Measurements from ENCODE around the gene ROR1. TPM values are rescaled to one million over a fixed set of nuclear protein-coding genes. Genes with fewer than 3 reads are reported as not detected.

ROR1 gene
- total RNA-seq, 1 donor from 2014 or later: 11.0 TPM

DNA sequence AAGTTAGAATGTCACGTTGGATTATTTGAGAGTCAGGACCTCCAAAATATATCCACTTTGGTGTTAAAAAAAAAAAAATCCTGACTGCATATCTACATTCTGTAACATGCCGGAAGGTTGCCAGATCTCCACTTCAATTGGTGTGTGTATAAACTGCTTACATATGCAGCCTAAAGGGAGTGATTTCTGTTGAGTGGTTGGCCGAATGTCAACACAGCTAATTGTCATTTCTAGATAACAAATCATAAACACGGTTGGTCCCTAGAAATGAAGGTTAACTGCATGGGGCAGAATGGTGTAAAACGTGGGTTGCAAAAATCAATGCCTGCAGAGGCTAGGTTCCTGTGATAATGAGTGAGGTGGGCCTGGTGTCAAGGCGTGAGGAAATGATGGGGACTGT, 15.0 kb upstream of the ROR1 start:
- peaks cover 14% of the 10 kb centered on the region for H3K4me1 Mint-ChIP-seq
- H3K27me3 Mint-ChIP-seq (ENCODE audit: low read depth): no peaks in the 10 kb centered on the region
- no peak overlapping the region for H3K27ac Mint-ChIP-seq (ENCODE audit: unreplicated experiment)
- H3K36me3 Mint-ChIP-seq (ENCODE audit: low read depth): no peaks in the 10 kb centered on the region
- H3K9me3 Mint-ChIP-seq: no peaks in the 10 kb centered on the region
- H3K4me3 Mint-ChIP-seq: no peak overlapping the region
- no peak for DNase-seq (ENCODE audit: low read depth, low spot score)
- TF ChIP-seq, protein P1, sequence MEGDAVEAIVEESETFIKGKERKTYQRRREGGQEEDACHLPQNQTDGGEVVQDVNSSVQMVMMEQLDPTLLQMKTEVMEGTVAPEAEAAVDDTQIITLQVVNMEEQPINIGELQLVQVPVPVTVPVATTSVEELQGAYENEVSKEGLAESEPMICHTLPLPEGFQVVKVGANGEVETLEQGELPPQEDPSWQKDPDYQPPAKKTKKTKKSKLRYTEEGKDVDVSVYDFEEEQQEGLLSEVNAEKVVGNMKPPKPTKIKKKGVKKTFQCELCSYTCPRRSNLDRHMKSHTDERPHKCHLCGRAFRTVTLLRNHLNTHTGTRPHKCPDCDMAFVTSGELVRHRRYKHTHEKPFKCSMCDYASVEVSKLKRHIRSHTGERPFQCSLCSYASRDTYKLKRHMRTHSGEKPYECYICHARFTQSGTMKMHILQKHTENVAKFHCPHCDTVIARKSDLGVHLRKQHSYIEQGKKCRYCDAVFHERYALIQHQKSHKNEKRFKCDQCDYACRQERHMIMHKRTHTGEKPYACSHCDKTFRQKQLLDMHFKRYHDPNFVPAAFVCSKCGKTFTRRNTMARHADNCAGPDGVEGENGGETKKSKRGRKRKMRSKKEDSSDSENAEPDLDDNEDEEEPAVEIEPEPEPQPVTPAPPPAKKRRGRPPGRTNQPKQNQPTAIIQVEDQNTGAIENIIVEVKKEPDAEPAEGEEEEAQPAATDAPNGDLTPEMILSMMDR (conservative IDR thresholded peaks at IDR 0.05): no peak

DNA sequence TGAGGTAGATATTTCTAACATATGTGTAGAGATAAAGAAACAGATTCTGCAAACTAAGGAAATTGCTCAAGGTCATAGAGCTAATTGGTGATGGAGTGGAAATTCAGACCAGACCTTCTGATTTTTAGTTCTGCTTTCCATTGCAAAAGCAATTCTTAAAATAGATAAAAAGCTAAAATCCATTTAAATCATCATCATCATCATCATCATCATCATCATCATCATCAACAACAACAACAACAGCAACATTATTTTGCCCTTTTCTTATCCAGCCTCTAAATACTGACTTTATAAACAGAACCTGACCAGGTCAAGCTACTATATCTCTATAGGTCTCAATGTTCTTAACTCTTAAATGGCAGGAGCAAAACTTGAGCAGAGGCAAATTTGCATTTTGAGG, 14.0 kb upstream of the ROR1 start:
- Mint-ChIP-seq H3K27ac (ENCODE audit: unreplicated experiment) (no peak overlapping the region), H3K36me3 (ENCODE audit: low read depth) (no peaks in the 10 kb centered on the region), H3K4me3 (no peak overlapping the region), H3K9me3 (peaks cover 3% of the 10 kb centered on the region), H3K4me1 (peaks cover 14% of the 10 kb centered on the region), H3K27me3 (ENCODE audit: low read depth) (no peaks in the 10 kb centered on the region)
- TF ChIP-seq, protein P1 (conservative IDR thresholded peaks at IDR 0.05): no peak
- no peak for DNase-seq (ENCODE audit: low read depth, low spot score)

DNA sequence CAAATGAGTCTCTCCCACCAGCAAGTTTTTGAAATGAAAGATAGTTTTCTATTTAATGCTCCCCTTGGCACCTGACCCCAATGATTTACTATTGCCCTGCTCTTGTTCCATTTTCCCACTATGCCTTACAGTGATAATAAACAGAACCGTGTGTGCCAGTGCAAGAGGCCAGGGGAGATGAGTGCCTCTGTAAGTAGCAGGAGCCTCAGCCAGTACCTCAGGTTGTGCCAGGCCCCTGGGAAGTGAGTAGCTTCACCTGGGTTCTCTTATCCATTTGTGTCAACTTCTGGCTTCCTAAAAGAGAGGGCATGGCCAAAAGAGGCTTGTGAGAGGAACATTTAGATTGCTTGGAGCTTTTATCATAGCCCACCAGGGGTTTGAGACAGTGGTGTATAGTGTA, 3.4 kb upstream of the ROR1 start:
- no peak for DNase-seq (ENCODE audit: low read depth, low spot score)
- Mint-ChIP-seq H3K9me3 (no peaks in the 10 kb centered on the region), H3K36me3 (ENCODE audit: low read depth) (no peaks in the 10 kb centered on the region), H3K4me1 (peaks cover 27% of the 10 kb centered on the region), H3K27me3 (ENCODE audit: low read depth) (peaks cover 7% of the 10 kb centered on the region), H3K4me3 (no peak overlapping the region), H3K27ac (ENCODE audit: unreplicated experiment) (no peak overlapping the region)
- TF ChIP-seq, protein P1 (conservative IDR thresholded peaks at IDR 0.05): no peak

GRCh38 chr1:63772201-63772600, 1.6 kb upstream of the ROR1 start:
- H3K4me3 Mint-ChIP-seq: peak overlapping the region; percentile 72
- H3K27me3 Mint-ChIP-seq (ENCODE audit: low read depth): peaks cover 7% of the 10 kb centered on the region

GRCh38 chr1:63772876-63773275, 941 bp upstream of the ROR1 start:
- Mint-ChIP-seq H3K9me3 (no peaks in the 10 kb centered on the region), H3K27me3 (ENCODE audit: low read depth) (peaks cover 7% of the 10 kb centered on the region), H3K4me1 (peaks cover 45% of the 10 kb centered on the region), H3K4me3 (peak overlapping the region; percentile 72), H3K36me3 (ENCODE audit: low read depth) (no peaks in the 10 kb centered on the region), H3K27ac (ENCODE audit: unreplicated experiment) (no peak overlapping the region)
- TF ChIP-seq, protein P1 (conservative IDR thresholded peaks at IDR 0.05): no peak
- DNase-seq (ENCODE audit: low read depth, low spot score): no peak

More at GRCh38 chr1:63772201-63772600, 1.6 kb upstream of the ROR1 start:
- H3K9me3 Mint-ChIP-seq: no peaks in the 10 kb centered on the region
- no peak for DNase-seq (ENCODE audit: low read depth, low spot score)
- TF ChIP-seq, protein P1 (conservative IDR thresholded peaks at IDR 0.05): no peak
- peaks cover 43% of the 10 kb centered on the region for H3K4me1 Mint-ChIP-seq
- H3K36me3 Mint-ChIP-seq (ENCODE audit: low read depth): no peaks in the 10 kb centered on the region
- no peak overlapping the region for H3K27ac Mint-ChIP-seq (ENCODE audit: unreplicated experiment)

- H3K27me3 Mint-ChIP-seq (ENCODE audit: low read depth): peaks cover 7% of the 10 kb centered on the region
- H3K4me3 Mint-ChIP-seq: peak overlapping the region; percentile 72
- H3K4me1 Mint-ChIP-seq: peaks cover 46% of the 10 kb centered on the region
- TF ChIP-seq, protein P1 (conservative IDR thresholded peaks at IDR 0.05): no peak
- no peaks in the 10 kb centered on the region for H3K9me3 Mint-ChIP-seq
- no peak overlapping the region for H3K27ac Mint-ChIP-seq (ENCODE audit: unreplicated experiment)
- no peak for DNase-seq (ENCODE audit: low read depth, low spot score)
- no peaks in the 10 kb centered on the region for H3K36me3 Mint-ChIP-seq (ENCODE audit: low read depth)
Observed at GRCh38 chr1:63773496-63773814, 362 bp upstream of the ROR1 start.

All from neural crest cell (in vitro differentiated cells).